ENCODE measurements around the gene CRCP.

CRCP gene

DNA sequence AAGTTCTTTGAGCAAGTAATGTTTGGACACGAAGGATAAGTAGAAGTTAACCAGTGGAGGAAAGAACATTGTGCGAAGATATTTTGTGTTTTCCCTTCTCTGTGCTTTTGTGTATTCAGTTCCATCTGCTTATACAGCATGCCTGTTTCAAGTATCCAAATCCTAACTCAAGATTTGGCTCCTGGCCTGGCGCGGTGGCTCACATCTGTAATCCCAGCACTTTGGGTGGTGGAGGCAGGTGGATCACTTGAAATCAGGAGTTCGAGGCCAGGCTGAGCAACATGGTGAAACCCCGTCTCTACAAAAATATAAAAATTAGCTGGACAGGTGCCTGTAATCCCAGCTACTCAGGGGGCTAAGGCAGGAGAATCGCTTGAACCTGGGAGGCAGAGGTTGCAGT, 49.7 kb downstream of the CRCP start:
- no peak overlapping the region for H2AFZ ChIP-seq (ENCODE audit: low read length)
- TF ChIP-seq CTCF (IDR thresholded peaks at IDR 0.05; ENCODE audit: low read length): no peak
- no peak for TF ChIP-seq EZH2 (IDR thresholded peaks at IDR 0.05; ENCODE audit: borderline replicate concordance, low read length)
- no peaks in the 10 kb centered on the region for H3K9me2 ChIP-seq (ENCODE audit: low read depth, low read length)
- no peak overlapping the region for H3K9ac ChIP-seq (ENCODE audit: low read length)
- no peak overlapping the region for H3K4me2 ChIP-seq (ENCODE audit: low read length)
- H3K4me1 ChIP-seq (ENCODE audit: insufficient read depth, low read length, severe bottlenecking): peaks cover 5% of the 10 kb centered on the region
- no peak overlapping the region for H3K4me3 ChIP-seq (ENCODE audit: low read depth, low read length, poor library complexity, severe bottlenecking)
- H3K27ac ChIP-seq (ENCODE audit: low read depth, low read length, poor library complexity, severe bottlenecking): no peak overlapping the region
- no peaks in the 10 kb centered on the region for H3K9me3 ChIP-seq (ENCODE audit: low read length)
- H4K20me1 ChIP-seq (ENCODE audit: insufficient read depth, low read length): no peaks in the 10 kb centered on the region
- H3F3A ChIP-seq (ENCODE audit: insufficient read depth, low read length): no peaks in the 10 kb centered on the region
- H3K79me2 ChIP-seq (ENCODE audit: insufficient read depth, low read length): no peaks in the 10 kb centered on the region
- no peaks in the 10 kb centered on the region for H3K27me3 ChIP-seq (ENCODE audit: insufficient read depth, low read length)
- H3K36me3 ChIP-seq (ENCODE audit: insufficient read depth, low read length): no peaks in the 10 kb centered on the region

DNA sequence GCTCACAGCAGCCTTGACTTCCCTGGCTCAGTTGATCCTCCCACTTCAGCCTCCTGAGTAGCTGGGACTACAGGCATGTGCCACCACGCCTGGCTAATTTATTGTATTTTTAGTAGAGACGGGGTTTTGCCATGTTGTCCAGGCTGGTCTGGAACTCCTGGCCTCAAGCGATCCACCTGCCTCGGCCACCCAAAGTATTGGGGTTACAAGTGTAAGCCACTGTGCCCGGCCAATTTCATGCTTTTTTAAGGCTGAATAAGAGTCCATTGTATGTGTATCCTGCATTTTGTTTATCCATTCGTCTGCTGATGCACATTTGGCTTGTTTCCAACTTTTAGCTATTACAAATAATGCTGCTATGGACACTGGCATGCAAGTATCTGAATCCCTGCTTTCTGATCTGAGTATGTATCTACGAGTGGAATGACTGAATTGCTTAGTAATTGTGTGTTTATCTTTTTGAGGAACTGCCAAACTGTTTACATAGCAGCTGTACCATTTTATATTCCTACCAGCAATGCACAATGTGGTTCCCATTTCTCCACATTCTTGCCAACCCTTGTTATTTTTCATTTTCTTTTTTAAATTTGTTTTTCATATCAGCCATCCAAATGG, 53.2 kb downstream of the CRCP start:
- H3K4me3 ChIP-seq (ENCODE audit: low read depth, low read length, poor library complexity, severe bottlenecking): no peak overlapping the region
- H3K9ac ChIP-seq (ENCODE audit: low read length): no peak overlapping the region
- H3K27ac ChIP-seq (ENCODE audit: low read depth, low read length, poor library complexity, severe bottlenecking): no peak overlapping the region
- no peaks in the 10 kb centered on the region for H3K36me3 ChIP-seq (ENCODE audit: insufficient read depth, low read length)
- no peaks in the 10 kb centered on the region for H3K4me1 ChIP-seq (ENCODE audit: insufficient read depth, low read length, severe bottlenecking)
- TF ChIP-seq EZH2 (IDR thresholded peaks at IDR 0.05; ENCODE audit: borderline replicate concordance, low read length) (no peak), CTCF (IDR thresholded peaks at IDR 0.05; ENCODE audit: low read length) (no peak)
- H3K79me2 ChIP-seq (ENCODE audit: insufficient read depth, low read length): no peaks in the 10 kb centered on the region
- no peak overlapping the region for H3K4me2 ChIP-seq (ENCODE audit: low read length)
- no peaks in the 10 kb centered on the region for H4K20me1 ChIP-seq (ENCODE audit: insufficient read depth, low read length)
- no peaks in the 10 kb centered on the region for H3K27me3 ChIP-seq (ENCODE audit: insufficient read depth, low read length)
- no peaks in the 10 kb centered on the region for H3K9me2 ChIP-seq (ENCODE audit: low read depth, low read length)
- H3F3A ChIP-seq (ENCODE audit: insufficient read depth, low read length): no peaks in the 10 kb centered on the region
- no peak overlapping the region for H2AFZ ChIP-seq (ENCODE audit: low read length)
- no peaks in the 10 kb centered on the region for H3K9me3 ChIP-seq (ENCODE audit: low read length)

DNA sequence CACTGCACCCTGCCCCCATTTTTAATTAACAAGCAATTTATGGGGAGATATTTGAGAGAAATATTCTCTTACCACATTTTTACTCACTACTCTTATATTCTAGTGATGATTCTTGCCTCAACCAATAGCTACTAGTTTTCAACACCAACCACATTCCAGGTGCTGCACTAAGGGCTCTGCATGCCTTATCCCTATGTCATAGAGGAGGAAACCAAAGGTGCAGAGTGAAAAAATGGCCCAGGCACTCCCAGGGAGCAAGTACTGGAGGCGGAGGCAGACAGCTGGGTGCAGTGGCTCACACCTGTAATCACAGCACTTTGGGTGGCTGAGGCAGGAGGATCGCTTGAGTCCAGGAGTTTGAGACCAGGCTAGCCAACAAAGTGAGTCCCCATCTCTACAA, 55.0 kb downstream of the CRCP start:
- no peaks in the 10 kb centered on the region for H4K20me1 ChIP-seq (ENCODE audit: insufficient read depth, low read length)
- H3K79me2 ChIP-seq (ENCODE audit: insufficient read depth, low read length): no peaks in the 10 kb centered on the region
- no peaks in the 10 kb centered on the region for H3K36me3 ChIP-seq (ENCODE audit: insufficient read depth, low read length)
- no peak overlapping the region for H2AFZ ChIP-seq (ENCODE audit: low read length)
- no peaks in the 10 kb centered on the region for H3K9me2 ChIP-seq (ENCODE audit: low read depth, low read length)
- H3K4me3 ChIP-seq (ENCODE audit: low read depth, low read length, poor library complexity, severe bottlenecking): no peak overlapping the region
- no peak overlapping the region for H3K9ac ChIP-seq (ENCODE audit: low read length)
- H3K27ac ChIP-seq (ENCODE audit: low read depth, low read length, poor library complexity, severe bottlenecking): no peak overlapping the region
- H3K27me3 ChIP-seq (ENCODE audit: insufficient read depth, low read length): no peaks in the 10 kb centered on the region
- TF ChIP-seq EZH2 (IDR thresholded peaks at IDR 0.05; ENCODE audit: borderline replicate concordance, low read length) (no peak), CTCF (IDR thresholded peaks at IDR 0.05; ENCODE audit: low read length) (no peak)
- no peak overlapping the region for H3K4me2 ChIP-seq (ENCODE audit: low read length)
- no peaks in the 10 kb centered on the region for H3K4me1 ChIP-seq (ENCODE audit: insufficient read depth, low read length, severe bottlenecking)
- H3K9me3 ChIP-seq (ENCODE audit: low read length): no peaks in the 10 kb centered on the region
- no peaks in the 10 kb centered on the region for H3F3A ChIP-seq (ENCODE audit: insufficient read depth, low read length)
